CD14-positive monocyte (primary cell): ENCODE measurements around the gene FREM3. TPM values are rescaled to one million over a fixed set of nuclear protein-coding genes. Genes with fewer than 3 reads are reported as not detected.

Experiments
- DNase-seq, 3 donors: peaks; one replicate each; pipeline ENCODE4 v3.0.0-alpha.2; 2011 to 2022
- H2AFZ ChIP-seq: 2 replicates; pipeline ENCODE4 v1.6.0; 2012; ENCODE audit warnings: mild to moderate bottlenecking, low read depth, low read length, inconsistent platforms; ENCODE audit not compliant: insufficient read depth, poor library complexity, severe bottlenecking
- H3K27ac ChIP-seq, 2 donors: 1 replicate in 1 of 2; 2 replicates in 1 of 2; pipeline ENCODE4 v1.5.1; 2012 to 2013; ENCODE audit warnings: low read length in 2 of 2, control low read depth in 1 of 2, inconsistent platforms in 1 of 2, low read depth in 1 of 2, mild to moderate bottlenecking in 1 of 2
- H3K27me3 ChIP-seq, 2 donors: one replicate each; pipeline versions ENCODE4 v1.6.0 to v1.6.1; 2011 to 2013; ENCODE audit warnings: low read length in 2 of 2; ENCODE audit not compliant: control insufficient read depth in 2 of 2, insufficient read depth in 2 of 2
- H3K36me3 ChIP-seq, 2 donors: replicated peaks in 1 of 2; 1 replicate in 1 of 2; 2 replicates in 1 of 2; pipeline versions ENCODE4 v1.5.1 to v1.6.1; 2012 to 2013; ENCODE audit warnings: low read length in 2 of 2, control low read depth in 1 of 2, inconsistent platforms in 1 of 2, mild to moderate bottlenecking in 1 of 2; ENCODE audit not compliant: insufficient read depth in 2 of 2, control insufficient read depth in 1 of 2
- H3K4me1 ChIP-seq, 2 donors: 1 replicate in 1 of 2; 2 replicates in 1 of 2; pipeline versions ENCODE4 v1.5.1 to v1.6.1; 2012 to 2013; ENCODE audit warnings: low read length in 2 of 2, control low read depth in 1 of 2, inconsistent platforms in 1 of 2, mild to moderate bottlenecking in 1 of 2, moderate library complexity in 1 of 2; ENCODE audit not compliant: insufficient read depth in 2 of 2, control insufficient read depth in 1 of 2
- H3K4me2 ChIP-seq: replicated peaks from 2 replicates; pipeline ENCODE3; 2012; ENCODE audit warnings: low read length, moderate library complexity, mild to moderate bottlenecking; ENCODE audit not compliant: poor library complexity, severe bottlenecking; ENCODE audit errors: extremely low read depth
- H3K4me3 ChIP-seq, 3 experiments: fragments of 200-600 bp in 1 of 3; sonication (generic) in 1 of 3; replicated peaks in 1 of 3; 1 replicate in 2 of 3; 2 replicates in 1 of 3; pipeline ENCODE4 v1.5.1; 2011 to 2013; ENCODE audit warnings: low read length in 3 of 3, mild to moderate bottlenecking in 3 of 3, control low read depth in 2 of 3, low read depth in 2 of 3, inconsistent platforms in 1 of 3, moderate library complexity in 1 of 3
- H3K79me2 ChIP-seq: 2 replicates; pipeline ENCODE4 v1.6.0; 2012; ENCODE audit warnings: mild to moderate bottlenecking, control low read depth, inconsistent platforms, low read length, moderate library complexity; ENCODE audit not compliant: insufficient read depth
- H3K9ac ChIP-seq: 2 replicates; pipeline ENCODE4 v1.6.0; 2017; ENCODE audit warnings: low read length, mild to moderate bottlenecking; ENCODE audit not compliant: insufficient read depth, poor library complexity, severe bottlenecking
- H3K9me3 ChIP-seq, 2 donors: replicated peaks in 1 of 2; 1 replicate in 1 of 2; 2 replicates in 1 of 2; pipeline versions ENCODE4 v1.5.1 to v1.6.1; 2012 to 2013; ENCODE audit warnings: low read length in 2 of 2, control low read depth in 1 of 2; ENCODE audit not compliant: control insufficient read depth in 1 of 2, insufficient read depth in 1 of 2
- H4K20me1 ChIP-seq: 2 replicates; pipeline ENCODE4 v1.6.0; 2012; ENCODE audit warnings: mild to moderate bottlenecking, low read length, control low read depth, moderate library complexity; ENCODE audit not compliant: insufficient read depth
- H3K27ac Mint-ChIP-seq, 7 donors: one replicate each; pipeline ENCODE4 v1.8.0; 2020; ENCODE audit warnings: mild to moderate bottlenecking in 7 of 7, mixed read lengths in 7 of 7, moderate library complexity in 6 of 7, inconsistent platforms in 2 of 7
- H3K27me3 Mint-ChIP-seq, 3 donors: one replicate each; pipeline ENCODE4 v1.8.0; 2021 to 2022; ENCODE audit warnings: low read depth in 3 of 3, mild to moderate bottlenecking in 3 of 3, mixed read lengths in 3 of 3, moderate library complexity in 3 of 3, inconsistent platforms in 1 of 3
- H3K36me3 Mint-ChIP-seq, 2 donors: one replicate each; pipeline ENCODE4 v1.8.0; 2020; ENCODE audit warnings: mixed read lengths in 2 of 2, inconsistent platforms in 1 of 2, mild to moderate bottlenecking in 1 of 2
- H3K4me1 Mint-ChIP-seq: one replicate; pipeline ENCODE4 v1.8.0; 2020; ENCODE audit warnings: mild to moderate bottlenecking, mixed read lengths
- H3K4me3 Mint-ChIP-seq, 2 donors: one replicate each; pipeline ENCODE4 v1.8.0; 2020; ENCODE audit warnings: mild to moderate bottlenecking in 2 of 2, mixed read lengths in 2 of 2, moderate library complexity in 1 of 2
- H3K9me3 Mint-ChIP-seq, 7 donors: one replicate each; pipeline ENCODE4 v1.8.0; 2020 to 2022; ENCODE audit warnings: mixed read lengths in 7 of 7, mild to moderate bottlenecking in 6 of 7, moderate library complexity in 6 of 7, inconsistent platforms in 2 of 7
- WGBS: methylation state at CpG from one replicate; pipeline ENCODE4 v1.1.5; 2013; ENCODE audit warnings: missing lambda C conversion rate; ENCODE audit not compliant: insufficient coverage; 5-methylcytosine and 5-hydroxymethylcytosine counted together
- intact Hi-C, 2 donors: fragments of 100-400 bp; cut with micrococcal nuclease; formaldehyde crosslinking; loops; one replicate each; pipeline versions ENCODE4 v1.15.0 to v1.15.1; 2023
- polyA plus RNA-seq, 3 donors: library from polyadenylated mRNA; depleted of rRNA in 1 of 3; unstranded in 2 of 3; stranded (reverse) in 1 of 3; fragments of 300-500 nt in 2 of 3; fragments of >200 nt in 1 of 3; fragmentation: Illumina TruSeq in 2 of 3; gene quantifications; 1 replicate in 2 of 3; 2 replicates in 1 of 3; pipeline ENCODE4 v1.2.3, GENCODE V29; 2012 to 2021
- TF ChIP-seq, protein P1 (sequence below): fragments of 200-600 bp; IDR thresholded peaks from one replicate; pipeline ENCODE4 v1.8.0; 2022; ENCODE audit warnings: antibody characterized with exemption, mild to moderate bottlenecking

Gene FREM3
- polyA plus RNA-seq, 3 donors: not detected

DNA sequence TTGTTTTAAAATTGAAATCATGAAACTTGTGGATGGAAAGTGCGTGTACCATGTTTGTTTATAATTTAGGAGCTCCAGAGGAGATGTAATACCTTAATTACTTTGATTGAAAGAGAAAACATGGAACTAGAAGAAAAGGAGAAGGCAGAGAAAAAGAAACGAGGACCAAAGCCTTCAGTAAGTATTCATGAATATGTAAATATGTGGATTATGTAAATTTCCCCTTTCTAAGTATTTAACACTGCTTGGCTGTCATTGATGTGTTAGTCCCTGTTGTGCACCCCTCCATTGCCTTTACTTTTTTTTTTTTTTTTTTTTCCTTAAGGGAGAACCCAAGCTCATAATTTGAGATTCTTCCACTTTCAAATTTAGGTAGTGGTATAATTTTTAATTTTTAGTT is 150.5 kb downstream of the FREM3 start:
- no peaks in the 10 kb centered on the region for H3K27me3 Mint-ChIP-seq
- H3K36me3 Mint-ChIP-seq: peaks cover 78 to 90% of the 10 kb centered on the region in 2 donors
- H3K4me3 ChIP-seq: no peak overlapping the region
- no peaks in the 10 kb centered on the region for H3K79me2 ChIP-seq
- H3K9ac ChIP-seq: no peak overlapping the region
- no peak overlapping the region for H3K4me3 Mint-ChIP-seq
- no peak overlapping the region for H3K27ac Mint-ChIP-seq
- H3K9me3 Mint-ChIP-seq: no peaks in the 10 kb centered on the region
- H3K4me1 ChIP-seq: no peaks in the 10 kb centered on the region
- H3K27ac ChIP-seq: no peak overlapping the region
- peaks cover 97% of the 10 kb centered on the region in 2 donors for H3K36me3 ChIP-seq
- no peaks in the 10 kb centered on the region for H3K9me3 ChIP-seq
- no peaks in the 10 kb centered on the region for H3K4me1 Mint-ChIP-seq
- no peak overlapping the region for H2AFZ ChIP-seq
- no peak overlapping the region for H3K4me2 ChIP-seq
- intact Hi-C loops: no loop called here
- H3K27me3 ChIP-seq: no peaks in the 10 kb centered on the region
- 80% methylated on average over 1 of the region's 2 CpGs for WGBS
- TF ChIP-seq, protein P1, sequence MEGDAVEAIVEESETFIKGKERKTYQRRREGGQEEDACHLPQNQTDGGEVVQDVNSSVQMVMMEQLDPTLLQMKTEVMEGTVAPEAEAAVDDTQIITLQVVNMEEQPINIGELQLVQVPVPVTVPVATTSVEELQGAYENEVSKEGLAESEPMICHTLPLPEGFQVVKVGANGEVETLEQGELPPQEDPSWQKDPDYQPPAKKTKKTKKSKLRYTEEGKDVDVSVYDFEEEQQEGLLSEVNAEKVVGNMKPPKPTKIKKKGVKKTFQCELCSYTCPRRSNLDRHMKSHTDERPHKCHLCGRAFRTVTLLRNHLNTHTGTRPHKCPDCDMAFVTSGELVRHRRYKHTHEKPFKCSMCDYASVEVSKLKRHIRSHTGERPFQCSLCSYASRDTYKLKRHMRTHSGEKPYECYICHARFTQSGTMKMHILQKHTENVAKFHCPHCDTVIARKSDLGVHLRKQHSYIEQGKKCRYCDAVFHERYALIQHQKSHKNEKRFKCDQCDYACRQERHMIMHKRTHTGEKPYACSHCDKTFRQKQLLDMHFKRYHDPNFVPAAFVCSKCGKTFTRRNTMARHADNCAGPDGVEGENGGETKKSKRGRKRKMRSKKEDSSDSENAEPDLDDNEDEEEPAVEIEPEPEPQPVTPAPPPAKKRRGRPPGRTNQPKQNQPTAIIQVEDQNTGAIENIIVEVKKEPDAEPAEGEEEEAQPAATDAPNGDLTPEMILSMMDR: no peak
- DNase-seq: no peak
- H4K20me1 ChIP-seq: peaks cover 9% of the 10 kb centered on the region

DNA sequence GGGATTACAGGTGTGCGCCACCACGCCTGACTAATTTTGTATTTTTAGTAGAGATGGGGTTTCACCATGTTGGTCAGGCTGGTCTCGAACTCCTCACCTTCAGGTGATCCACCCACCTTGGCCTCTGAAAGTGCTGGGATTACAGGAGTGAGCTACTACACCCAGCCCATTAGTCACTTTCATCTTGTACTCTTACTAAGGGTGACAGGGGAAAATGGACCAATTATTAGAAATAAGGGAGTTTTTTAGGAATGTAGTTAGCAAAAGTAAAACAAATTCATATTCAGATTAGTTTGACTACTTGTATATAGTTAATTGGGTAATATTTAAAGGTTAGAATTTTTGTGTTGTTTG is 160.8 kb downstream of the FREM3 start:
- Histone ChIP-seq H2AFZ (no peak overlapping the region), H3K27me3 (no peaks in the 10 kb centered on the region), H3K9ac (no peak overlapping the region), H3K4me3 (no peak overlapping the region), H3K36me3 (peaks cover 97 to 100% of the 10 kb centered on the region in 2 donors), H3K9me3 (no peaks in the 10 kb centered on the region), H3K27ac (no peak overlapping the region), H4K20me1 (no peaks in the 10 kb centered on the region), H3K4me1 (no peaks in the 10 kb centered on the region), H3K4me2 (no peak overlapping the region), H3K79me2 (no peaks in the 10 kb centered on the region)
- no peaks in the 10 kb centered on the region for H3K9me3 Mint-ChIP-seq
- no peak overlapping the region for H3K27ac Mint-ChIP-seq
- DNase-seq: no peak
- TF ChIP-seq, protein P1: no peak
- H3K4me1 Mint-ChIP-seq: no peaks in the 10 kb centered on the region
- intact Hi-C loops: no loop called here
- no CpG with 5 or more reads among the region's 3 CpGs for WGBS
- H3K4me3 Mint-ChIP-seq: no peak overlapping the region
- peaks cover 77 to 93% of the 10 kb centered on the region in 2 donors for H3K36me3 Mint-ChIP-seq
- H3K27me3 Mint-ChIP-seq: no peaks in the 10 kb centered on the region
